K562 (cell line): Measurements from ENCODE around the gene NDUFV3. TPM values are rescaled to one million over a fixed set of nuclear protein-coding genes. Genes with fewer than 3 reads are reported as not detected.

Experiments used
- CCAR2 ChIP-seq: fragments of 200-400 bp; formaldehyde crosslinking; IDR thresholded peaks from 2 replicates; pipeline ENCODE4 v1.6.1; 2017; ENCODE audit warnings: mild to moderate bottlenecking, low read depth, low read length
- ELF1 ChIP-seq: fragments of 200-800 bp; sonication (Bioruptor generic); IDR thresholded peaks from 2 replicates; pipeline ENCODE4 v1.6.1; 2016; ENCODE audit warnings: missing genetic modification characterization, missing compliant biosample characterization
- ELK3 ChIP-seq: fragments of 450-650 bp; formaldehyde crosslinking; IDR thresholded peaks from 2 replicates; pipeline ENCODE4 v1.4.0; 2020; ENCODE audit warnings: mild to moderate bottlenecking
- EP400 ChIP-seq: fragments of 450-650 bp; IDR thresholded peaks from 2 replicates; pipeline ENCODE4 v1.6.1; 2017; ENCODE audit warnings: antibody characterized with exemption, mild to moderate bottlenecking, moderate library complexity
- FOXJ2 ChIP-seq: fragments of 200-800 bp; sonication (Bioruptor generic); IDR thresholded peaks from 2 replicates; pipeline ENCODE4 v1.6.1; 2016; ENCODE audit warnings: missing genetic modification characterization, missing compliant biosample characterization
- GATAD2A ChIP-seq: fragments of 450-650 bp; IDR thresholded peaks from 2 replicates; pipeline ENCODE4 v1.6.1; 2017
- KLF1 ChIP-seq: fragments of 450-650 bp; IDR thresholded peaks from 2 replicates; pipeline ENCODE4 v1.6.1; 2016; ENCODE audit warnings: missing genetic modification characterization, missing compliant biosample characterization
- KLF16 ChIP-seq: IDR thresholded peaks from 2 replicates; pipeline ENCODE4 v1.6.1; 2016; ENCODE audit warnings: antibody characterized with exemption
- NONO ChIP-seq, 2 experiments: fragments of 200-400 bp in 1 of 2; fragments of 450-650 bp in 1 of 2; formaldehyde crosslinking in 1 of 2; IDR thresholded peaks; 2 replicates each; pipeline ENCODE4 v1.6.1; 2017; ENCODE audit warnings: low read depth in 2 of 2, mild to moderate bottlenecking in 2 of 2, moderate library complexity in 2 of 2, low read length in 1 of 2
- NR2C1 ChIP-seq, 2 experiments: fragments of 450-650 bp; IDR thresholded peaks; 2 replicates each; pipeline ENCODE4 v1.6.1; 2017; ENCODE audit warnings: mild to moderate bottlenecking in 2 of 2, antibody characterized with exemption in 1 of 2, inconsistent platforms in 1 of 2, missing compliant biosample characterization in 1 of 2, missing genetic modification characterization in 1 of 2
- NR2F6 ChIP-seq: fragments of 450-650 bp; formaldehyde crosslinking; IDR thresholded peaks from 2 replicates; pipeline ENCODE4 v1.4.0; 2020; ENCODE audit warnings: mild to moderate bottlenecking
- POLR2AphosphoS5 ChIP-seq: IDR thresholded peaks from 2 replicates; pipeline ENCODE4 v1.6.1; 2011; ENCODE audit warnings: mild to moderate bottlenecking, low read depth, low read length, moderate library complexity; ENCODE audit not compliant: control insufficient read depth, insufficient read depth
- SNRNP70 ChIP-seq: fragments of 200-400 bp; formaldehyde crosslinking; optimal IDR thresholded peaks from 2 replicates; pipeline ENCODE3; 2017; ENCODE audit warnings: low read depth, low read length
- ZBTB1 ChIP-seq: sonication (generic); formaldehyde crosslinking; IDR thresholded peaks from 2 replicates; pipeline ENCODE4 v1.8.1; 2023; ENCODE audit warnings: missing genetic modification reagents, low read depth, mild to moderate bottlenecking, borderline replicate concordance
- ZNF217 ChIP-seq: sonication (generic); formaldehyde crosslinking; IDR thresholded peaks from 2 replicates; pipeline ENCODE4 v1.8.0; 2022; ENCODE audit warnings: mild to moderate bottlenecking, missing genetic modification reagents
- polyA plus RNA-seq, 8 experiments: library from polyadenylated mRNA; depleted of rRNA in 4 of 8; stranded (reverse) in 5 of 8; unstranded in 3 of 8; fragments of >200 nt; fragmentation: Nextera tagmentation in 2 of 8; fragmentation: Illumina TruSeq in 1 of 8; extraction: Ambion mirVana in 2 of 8; extraction: Trizol in 1 of 8; gene quantifications; 2 replicates each; pipeline versions ENCODE4 v1.2.1 to v1.2.3, GENCODE V29; 2011 to 2014; ENCODE audit warnings: inconsistent platforms in 1 of 8, missing spikeins in 1 of 8
- total RNA-seq, 7 experiments: library from RNA; depleted of rRNA in 6 of 7; stranded (reverse); fragments of >200 nt in 6 of 7; fragmentation: Illumina TruSeq in 2 of 7; extraction: Trizol in 2 of 7; gene quantifications; 2 replicates each; pipeline versions ENCODE4 v1.2.1 to v1.2.3, GENCODE V29; 2011 to 2021; ENCODE audit warnings: low replicate concordance in 1 of 7
- TF ChIP-seq, protein P1 (sequence below): sonication (generic); formaldehyde crosslinking; IDR thresholded peaks from 2 replicates; pipeline ENCODE4 v1.8.1; 2023; ENCODE audit warnings: missing genetic modification reagents, mild to moderate bottlenecking, borderline replicate concordance
- TF ChIP-seq, protein P2 (sequence below): sonication (generic); formaldehyde crosslinking; IDR thresholded peaks from 2 replicates; pipeline ENCODE4 v1.8.1; 2022; ENCODE audit warnings: missing genetic modification reagents
- TF ChIP-seq, protein P3 (sequence below): sonication (generic); formaldehyde crosslinking; IDR thresholded peaks from 2 replicates; pipeline ENCODE4 v1.8.0; 2022; ENCODE audit warnings: mild to moderate bottlenecking, low read depth, missing genetic modification reagents

NDUFV3 gene
- total and polyA plus RNA-seq, 9 of the 15 experiments (the other 6 are each of a cell fraction or from before 2014, with no cell fraction given), result 19.1 to 87.8 (median 74.3) TPM

DNA sequence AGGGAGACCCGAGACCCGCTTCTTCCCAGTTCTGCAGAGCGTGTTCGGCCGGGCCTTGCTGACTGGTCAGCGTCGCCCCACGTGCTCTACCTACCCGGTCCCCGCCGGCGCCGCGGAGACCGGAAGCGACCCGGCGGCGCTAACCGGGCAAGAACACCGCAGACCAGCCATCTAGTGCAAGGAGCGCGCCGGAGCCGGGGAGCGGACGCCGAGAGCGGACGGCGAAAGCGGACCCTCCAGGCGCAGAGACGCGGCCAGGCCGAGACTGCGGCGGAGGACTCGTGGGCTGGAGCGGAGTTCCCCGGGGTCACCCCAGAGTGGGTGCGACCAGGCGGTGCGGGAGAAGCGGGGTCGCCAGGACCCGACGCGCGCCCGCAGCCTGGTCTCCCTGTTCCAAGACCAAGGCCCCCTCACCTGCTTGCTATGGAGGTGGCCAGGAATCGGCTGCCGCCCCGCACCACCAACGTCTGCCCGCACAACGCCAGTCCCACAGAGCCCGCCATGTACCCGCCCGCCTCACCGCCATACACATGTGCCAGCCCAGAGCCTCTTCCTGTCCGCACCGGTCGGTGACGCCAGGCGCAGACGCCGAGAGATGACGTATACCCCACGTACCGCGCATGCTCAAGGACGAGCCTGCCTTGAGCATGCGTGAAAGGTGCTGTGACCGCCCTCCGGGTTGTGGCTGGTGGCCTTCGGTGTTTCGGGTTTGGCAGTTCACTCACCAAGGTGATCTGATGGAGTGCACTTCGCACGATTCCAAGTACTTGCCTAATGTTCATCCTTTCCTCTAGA lies 13.9 kb upstream of the NDUFV3 start, which contains the start of gene WDR4 (continued):
- TF ChIP-seq, protein P1, sequence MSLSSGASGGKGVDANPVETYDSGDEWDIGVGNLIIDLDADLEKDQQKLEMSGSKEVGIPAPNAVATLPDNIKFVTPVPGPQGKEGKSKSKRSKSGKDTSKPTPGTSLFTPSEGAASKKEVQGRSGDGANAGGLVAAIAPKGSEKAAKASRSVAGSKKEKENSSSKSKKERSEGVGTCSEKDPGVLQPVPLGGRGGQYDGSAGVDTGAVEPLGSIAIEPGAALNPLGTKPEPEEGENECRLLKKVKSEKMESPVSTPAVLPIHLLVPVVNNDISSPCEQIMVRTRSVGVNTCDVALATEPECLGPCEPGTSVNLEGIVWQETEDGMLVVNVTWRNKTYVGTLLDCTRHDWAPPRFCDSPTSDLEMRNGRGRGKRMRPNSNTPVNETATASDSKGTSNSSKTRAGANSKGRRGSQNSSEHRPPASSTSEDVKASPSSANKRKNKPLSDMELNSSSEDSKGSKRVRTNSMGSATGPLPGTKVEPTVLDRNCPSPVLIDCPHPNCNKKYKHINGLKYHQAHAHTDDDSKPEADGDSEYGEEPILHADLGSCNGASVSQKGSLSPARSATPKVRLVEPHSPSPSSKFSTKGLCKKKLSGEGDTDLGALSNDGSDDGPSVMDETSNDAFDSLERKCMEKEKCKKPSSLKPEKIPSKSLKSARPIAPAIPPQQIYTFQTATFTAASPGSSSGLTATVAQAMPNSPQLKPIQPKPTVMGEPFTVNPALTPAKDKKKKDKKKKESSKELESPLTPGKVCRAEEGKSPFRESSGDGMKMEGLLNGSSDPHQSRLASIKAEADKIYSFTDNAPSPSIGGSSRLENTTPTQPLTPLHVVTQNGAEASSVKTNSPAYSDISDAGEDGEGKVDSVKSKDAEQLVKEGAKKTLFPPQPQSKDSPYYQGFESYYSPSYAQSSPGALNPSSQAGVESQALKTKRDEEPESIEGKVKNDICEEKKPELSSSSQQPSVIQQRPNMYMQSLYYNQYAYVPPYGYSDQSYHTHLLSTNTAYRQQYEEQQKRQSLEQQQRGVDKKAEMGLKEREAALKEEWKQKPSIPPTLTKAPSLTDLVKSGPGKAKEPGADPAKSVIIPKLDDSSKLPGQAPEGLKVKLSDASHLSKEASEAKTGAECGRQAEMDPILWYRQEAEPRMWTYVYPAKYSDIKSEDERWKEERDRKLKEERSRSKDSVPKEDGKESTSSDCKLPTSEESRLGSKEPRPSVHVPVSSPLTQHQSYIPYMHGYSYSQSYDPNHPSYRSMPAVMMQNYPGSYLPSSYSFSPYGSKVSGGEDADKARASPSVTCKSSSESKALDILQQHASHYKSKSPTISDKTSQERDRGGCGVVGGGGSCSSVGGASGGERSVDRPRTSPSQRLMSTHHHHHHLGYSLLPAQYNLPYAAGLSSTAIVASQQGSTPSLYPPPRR (CRISPR knock-in tag), result no peak
- TF ChIP-seq NONO (IDR thresholded peaks at IDR 0.05; ENCODE audit: low read depth in 2 of 2, low read length in 1 of 2) (peak; percentile 81 to 94; a peak in 3 of 4 replicates), FOXJ2 (no peak), ZBTB1 (CRISPR knock-in tag) (peak; percentile 80), ELF1 (tag) (peak; percentile 98), POLR2AphosphoS5 (peak; percentile 90), GATAD2A (no peak), KLF1 (tag) (peak; percentile 81; the same call in 1 of the 2 replicates), NR2C1 (IDR thresholded peaks at IDR 0.05) (no peak), NR2C1 (tag; IDR thresholded peaks at IDR 0.05) (peak; percentile 55), ELK3 (CRISPR knock-in tag) (0 out of 2 replicates have a peak, but pooled peaks have one; percentile 41), EP400 (peak; percentile 100), CCAR2 (no peak), ZNF217 (CRISPR knock-in tag) (no peak), SNRNP70 (no peak), KLF16 (no peak), NR2F6 (peak; percentile 71; the same call in 1 of the 2 replicates)
- TF ChIP-seq, protein P2, sequence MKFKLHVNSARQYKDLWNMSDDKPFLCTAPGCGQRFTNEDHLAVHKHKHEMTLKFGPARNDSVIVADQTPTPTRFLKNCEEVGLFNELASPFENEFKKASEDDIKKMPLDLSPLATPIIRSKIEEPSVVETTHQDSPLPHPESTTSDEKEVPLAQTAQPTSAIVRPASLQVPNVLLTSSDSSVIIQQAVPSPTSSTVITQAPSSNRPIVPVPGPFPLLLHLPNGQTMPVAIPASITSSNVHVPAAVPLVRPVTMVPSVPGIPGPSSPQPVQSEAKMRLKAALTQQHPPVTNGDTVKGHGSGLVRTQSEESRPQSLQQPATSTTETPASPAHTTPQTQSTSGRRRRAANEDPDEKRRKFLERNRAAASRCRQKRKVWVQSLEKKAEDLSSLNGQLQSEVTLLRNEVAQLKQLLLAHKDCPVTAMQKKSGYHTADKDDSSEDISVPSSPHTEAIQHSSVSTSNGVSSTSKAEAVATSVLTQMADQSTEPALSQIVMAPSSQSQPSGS (CRISPR knock-in tag), result peak; percentile 23; the same call in 1 of the 2 replicates
- TF ChIP-seq, protein P3, sequence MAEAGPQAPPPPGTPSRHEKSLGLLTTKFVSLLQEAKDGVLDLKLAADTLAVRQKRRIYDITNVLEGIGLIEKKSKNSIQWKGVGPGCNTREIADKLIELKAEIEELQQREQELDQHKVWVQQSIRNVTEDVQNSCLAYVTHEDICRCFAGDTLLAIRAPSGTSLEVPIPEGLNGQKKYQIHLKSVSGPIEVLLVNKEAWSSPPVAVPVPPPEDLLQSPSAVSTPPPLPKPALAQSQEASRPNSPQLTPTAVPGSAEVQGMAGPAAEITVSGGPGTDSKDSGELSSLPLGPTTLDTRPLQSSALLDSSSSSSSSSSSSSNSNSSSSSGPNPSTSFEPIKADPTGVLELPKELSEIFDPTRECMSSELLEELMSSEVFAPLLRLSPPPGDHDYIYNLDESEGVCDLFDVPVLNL (CRISPR knock-in tag), result 0 out of 2 replicates have a peak, but pooled peaks have one; percentile 10
